ENCODE results near the gene ALKBH3. TPM values are rescaled to one million over a fixed set of nuclear protein-coding genes. Genes with fewer than 3 reads are reported as not detected.

The ALKBH3 gene
- total and polyA plus RNA-seq, 10 of the 15 experiments (the other 5 are each of a cell fraction or from before 2014, with no cell fraction given), result 22.1 to 50.8 (median 38.5) TPM

DNA sequence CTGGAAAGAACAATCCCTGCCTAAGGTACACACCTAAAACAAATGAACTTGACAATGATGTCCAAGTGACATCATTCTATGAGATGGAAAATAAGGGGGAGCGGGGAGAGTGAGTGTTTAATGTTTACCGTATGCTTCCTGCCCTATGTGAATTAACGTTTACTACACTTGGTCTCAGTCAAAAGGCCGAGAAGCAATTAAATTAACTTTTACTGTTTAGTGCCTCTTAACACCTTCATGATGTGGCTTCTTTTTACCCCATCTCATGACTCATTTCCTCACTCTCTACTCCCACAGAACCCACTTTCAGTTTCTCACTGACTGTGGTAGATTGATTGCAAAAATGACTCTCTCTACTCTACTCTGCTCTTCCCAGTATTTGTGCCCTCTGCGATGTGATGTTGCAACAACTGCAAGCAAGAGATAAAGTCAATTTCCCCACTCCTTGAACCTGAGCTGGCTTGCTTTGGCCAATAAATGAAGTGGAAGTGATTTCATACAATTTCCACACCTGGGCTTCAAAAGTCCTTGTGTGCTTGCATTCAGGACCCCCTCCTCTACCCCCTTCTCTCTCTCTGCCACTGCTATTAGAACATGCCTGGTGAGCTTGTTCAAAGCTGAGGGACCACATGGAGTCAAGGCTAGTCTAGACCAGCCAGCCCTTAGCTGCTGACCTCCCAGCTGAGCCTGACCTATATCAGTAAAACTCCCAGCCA is 11.6 kb upstream of the ALKBH3 start:
- ChIA-PET RAD21 (ENCODE audit: unreplicated experiment) (no interaction called here), POLR2A (interaction anchor here (1.4 kb wide), 1 partner anchor 14 kb away, joined by 4 read pairs; no protein-coding TSS in a partner anchor), SMC1A (ENCODE audit: uncharacterized antibody, unreplicated experiment) (interaction anchor here (1.9 to 2.6 kb wide), 3 partner anchors 12 to 17 kb away, joined by 4 to 8 read pairs (median 6); partner anchors contain the start of gene ALKBH3), CTCF (interaction anchor here (0.8 to 2.5 kb wide), 3 partner anchors 20 to 295 kb away, joined by 3 to 8 read pairs (median 4); no protein-coding TSS in a partner anchor)
- peak; percentile 70 for FAIRE-seq
- Histone ChIP-seq H4K20me1 (ENCODE audit: control insufficient read depth, insufficient read depth) (no peaks in the 10 kb centered on the region), H3K9ac (ENCODE audit: control insufficient read depth, insufficient read depth, low read length) (no peak overlapping the region), H2AFZ (ENCODE audit: control insufficient read depth, low read depth, low read length) (no peak overlapping the region), H3K27ac (ENCODE audit: control insufficient read depth, insufficient read depth) (no peak overlapping the region), H3K4me3 (no peak overlapping the region), H3K36me3 (ENCODE audit: control insufficient read depth in 2 of 2, insufficient read depth in 2 of 2, low read length in 1 of 2) (no peaks in the 10 kb centered on the region), H3K9me3 (replicated peaks; ENCODE audit: control insufficient read depth, insufficient read depth, low read length) (no peaks in the 10 kb centered on the region; the same call in 1 of the 3 replicates), H3K79me2 (ENCODE audit: control insufficient read depth, insufficient read depth, low read length) (no peaks in the 10 kb centered on the region), H3K4me1 (ENCODE audit: control insufficient read depth, insufficient read depth, low read length) (peaks cover 10% of the 10 kb centered on the region), H3K27me3 (replicated peaks in 1 of 2; ENCODE audit: control insufficient read depth in 2 of 2, insufficient read depth in 2 of 2, low read length in 1 of 2) (peaks cover 5 to 6% of the 10 kb centered on the region in 2 experiments; a peak in 3 of 4 replicates), H3K4me2 (ENCODE audit: control insufficient read depth, insufficient read depth) (peak overlapping the region; percentile 17; the same call in 1 of the 2 replicates)
- intact Hi-C loops (cut with micrococcal nuclease; ENCODE audit: unreplicated experiment), result no loop called here
- peak; percentile 84 for DNase-seq (ENCODE audit: low read depth, low spot score)
- peak; percentile 100 for ATAC-seq
- BruUV-seq (replicated peaks), result no TSS peak
- in situ Hi-C loops (cut with MboI), result no loop called here
- 0% methylated on average over 5 of the region's 5 CpGs for WGBS (ENCODE audit: insufficient coverage, insufficient replicate concordance, low lambda C conversion rate, missing lambda C conversion rate)
- peak; percentile 99 for TF ChIP-seq IRF4 (IDR thresholded peaks at IDR 0.05; ENCODE audit: low read depth, low read length)
- TF ChIP-seq RBBP5 (conservative IDR thresholded peaks at IDR 0.05), result no peak
- peak; percentile 60; the same call in 1 of the 2 replicates for TF ChIP-seq GABPA (IDR thresholded peaks at IDR 0.05; ENCODE audit: low read depth)
- TF ChIP-seq CEBPB (IDR thresholded peaks at IDR 0.05; ENCODE audit: borderline replicate concordance in 1 of 2, low read depth in 2 of 2, low read length in 2 of 2), result peak in 1 of 2 experiments; percentile 91; a peak in 1 of 4 replicates
- TF ChIP-seq NR2F1 (conservative IDR thresholded peaks at IDR 0.05), result peak; percentile 87
- TF ChIP-seq SPI1 (IDR thresholded peaks at IDR 0.05; ENCODE audit: borderline replicate concordance, insufficient read depth, low read depth, low read length), result peak; percentile 47; the same call in 1 of the 2 replicates
- peak; percentile 87 for TF ChIP-seq PKNOX1 (IDR thresholded peaks at IDR 0.05)
- peak; percentile 100 for TF ChIP-seq RUNX3 (IDR thresholded peaks at IDR 0.05; ENCODE audit: low read length)
- peak; percentile 94 for TF ChIP-seq TCF7 (IDR thresholded peaks at IDR 0.05; ENCODE audit: borderline replicate concordance)
- TF ChIP-seq MTA3 (IDR thresholded peaks at IDR 0.05; ENCODE audit: borderline replicate concordance, low read length), result peak; percentile 91; the same call in 1 of the 2 replicates
- peak in 1 of 2 experiments; percentile 80; a peak in 2 of 4 replicates for TF ChIP-seq ETV6 (conservative IDR thresholded peaks at IDR 0.05 in 1 of 2, IDR thresholded peaks at IDR 0.05 in 1 of 2; ENCODE audit: borderline replicate concordance in 1 of 2, low read depth in 1 of 2)
- TF ChIP-seq USF1 (IDR thresholded peaks at IDR 0.05; ENCODE audit: borderline replicate concordance, extremely low read length, insufficient read depth, low read depth, low read length), result no peak
- TF ChIP-seq MXI1 (IDR thresholded peaks at IDR 0.05; ENCODE audit: low read depth, low read length), result 0 out of 2 replicates have a peak, but pooled peaks have one; percentile 60
- peak; percentile 89 to 99 for TF ChIP-seq EP300 (IDR thresholded peaks at IDR 0.05; ENCODE audit: borderline replicate concordance in 1 of 2, control insufficient read depth in 1 of 2, low read depth in 2 of 2, low read length in 2 of 2)
- peak; percentile 100 for TF ChIP-seq DPF2 (IDR thresholded peaks at IDR 0.05)
- peak; percentile 24 for TF ChIP-seq RELA (IDR thresholded peaks at IDR 0.05; ENCODE audit: borderline replicate concordance, partially characterized antibody)
- peak; percentile 37 for TF ChIP-seq SP1 (IDR thresholded peaks at IDR 0.05; ENCODE audit: low read depth, low read length)
- peak; percentile 43 for TF ChIP-seq BCL3 (IDR thresholded peaks at IDR 0.05; ENCODE audit: borderline replicate concordance, insufficient read depth, low read depth, low read length, poor library complexity, severe bottlenecking)
- peak; percentile 100 for TF ChIP-seq MTA2 (IDR thresholded peaks at IDR 0.05; ENCODE audit: low read depth)
- peak; percentile 65; the same call in 1 of the 2 replicates for TF ChIP-seq CBX5 (IDR thresholded peaks at IDR 0.05; ENCODE audit: low read depth)

Data from GM12878 (cell line).